Left ventricle myocardium superior (tissue), 1 donor: ENCODE measurements around the gene CDCA8. TPM values are rescaled to one million over a fixed set of nuclear protein-coding genes. Genes with fewer than 3 reads are reported as not detected.

Experiments
- ATAC-seq: fragments of 200-7000 bp; cut with Tn5 transposase; one replicate; pipeline ENCODE4 v1.9.1; 2020; ENCODE audit warnings: mild to moderate bottlenecking, moderate library complexity
- DNase-seq: peaks from one replicate; pipeline ENCODE4 v3.0.0-alpha.2; 2020
- intact Hi-C: fragments of 100-400 bp; cut with micrococcal nuclease; formaldehyde crosslinking; loops from one replicate; pipeline ENCODE4 v1.11.0; 2022
- long read RNA-seq: library from polyadenylated mRNA; unstranded; transcript quantifications from one replicate; pipeline ENCODE4 v2.0.0, GENCODE V29; 2021
- total RNA-seq: library from RNA; stranded (reverse); fragmentation: NEBNext Ultra II Directional; extraction: Animal tissue kit (Norgen Biotek cat#: 25700); gene quantifications from one replicate; pipeline ENCODE4 v1.2.1, GENCODE V29; 2021
- donor health status: DM: no; HTN: yes; CAD: no; lungs with severe emphysema.

The CDCA8 gene
- 0.32 TPM for total RNA-seq
- long read RNA-seq, partial matches to known transcripts: 0 of 1 reads
- long read RNA-seq, other reads (novel, unspliced or antisense): 0 of 1 reads

DNA sequence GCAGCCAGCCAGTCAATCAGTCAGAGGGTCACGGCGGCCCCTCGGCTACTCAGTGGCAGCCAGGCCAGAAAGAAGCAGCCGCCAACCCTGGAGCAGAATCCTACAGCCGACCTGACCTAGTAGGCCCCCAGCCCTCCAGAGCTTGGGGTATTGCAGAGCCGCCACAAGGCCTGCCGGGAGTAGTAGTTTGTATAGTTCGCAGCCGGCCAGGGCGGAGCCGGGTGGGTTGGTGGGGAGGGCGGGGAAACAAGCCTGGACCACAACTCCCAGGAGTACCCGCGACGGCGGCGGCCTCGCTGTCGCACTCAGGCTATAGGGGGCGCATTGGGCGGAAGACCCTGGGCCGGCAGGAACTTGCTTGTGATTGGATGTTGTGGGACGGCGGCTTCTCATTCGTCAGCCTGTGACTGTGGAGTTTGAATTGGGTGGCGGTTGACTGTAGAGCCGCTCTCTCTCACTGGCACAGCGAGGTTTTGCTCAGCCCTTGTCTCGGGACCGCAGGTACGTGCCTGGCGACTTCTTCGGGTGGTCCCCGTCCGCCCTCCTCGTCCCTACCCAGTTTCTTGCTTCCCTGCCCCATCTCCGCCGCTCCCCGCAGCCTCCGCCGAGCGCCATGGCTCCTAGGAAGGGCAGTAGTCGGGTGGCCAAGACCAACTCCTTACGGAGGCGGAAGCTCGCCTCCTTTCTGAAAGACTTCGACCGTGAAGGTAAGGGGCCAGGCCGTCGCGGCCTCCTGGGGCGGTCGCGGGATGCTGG is at the start of gene CDCA8:
CDCA8 (plus strand) TSS at position 439 of the 756 bp plus-strand sequence; CDS start at position 614, 175 bp downstream.
- ATAC-seq (peak; percentile 96), DNase-seq (peak; percentile 99)
- intact Hi-C loops: no loop called here

DNA sequence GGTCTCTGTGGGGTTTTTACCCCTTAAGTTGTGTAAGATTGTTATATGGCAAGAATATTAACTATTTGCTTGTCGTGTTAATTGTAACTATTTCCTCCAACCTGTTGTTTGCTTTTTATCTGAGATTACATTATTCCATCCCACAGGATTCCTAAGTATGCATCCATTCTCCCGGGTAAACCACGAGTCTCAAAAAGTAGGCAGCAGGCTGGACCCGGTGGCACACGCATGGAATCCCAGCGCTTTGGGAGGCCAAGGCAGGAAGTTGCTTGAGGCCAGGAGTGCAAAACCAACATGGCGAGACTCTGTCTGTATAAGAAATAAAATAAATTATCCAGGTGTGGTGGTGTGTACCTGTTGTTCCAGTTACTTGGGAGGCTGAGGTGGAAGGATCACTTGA is 45.0 kb upstream of the CDCA8 start:
- ATAC-seq: no peak
- intact Hi-C loops: no loop called here
- DNase-seq: no peak

DNA sequence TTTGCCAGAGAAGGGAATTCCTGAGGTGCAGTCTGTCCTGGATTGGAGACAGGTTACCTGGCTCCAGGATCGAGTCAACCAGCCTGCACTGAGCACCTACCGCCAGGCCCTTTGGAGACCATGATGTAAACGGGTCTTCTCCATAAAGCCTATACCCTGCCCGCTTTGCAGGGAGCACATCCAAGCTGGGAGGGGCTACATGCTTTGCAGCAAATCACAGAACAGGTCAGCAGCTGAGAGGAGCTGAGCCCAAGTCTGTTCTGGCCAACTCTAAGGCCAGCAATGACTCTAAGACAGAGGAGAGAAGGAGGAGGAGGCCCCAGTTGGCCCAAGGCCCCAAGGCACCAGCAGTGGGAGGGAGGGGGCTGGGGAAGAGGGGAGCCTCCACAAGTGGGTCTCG is 42.1 kb upstream of the CDCA8 start:
- intact Hi-C loops: no loop called here
- no peak for DNase-seq
- no peak for ATAC-seq

DNA sequence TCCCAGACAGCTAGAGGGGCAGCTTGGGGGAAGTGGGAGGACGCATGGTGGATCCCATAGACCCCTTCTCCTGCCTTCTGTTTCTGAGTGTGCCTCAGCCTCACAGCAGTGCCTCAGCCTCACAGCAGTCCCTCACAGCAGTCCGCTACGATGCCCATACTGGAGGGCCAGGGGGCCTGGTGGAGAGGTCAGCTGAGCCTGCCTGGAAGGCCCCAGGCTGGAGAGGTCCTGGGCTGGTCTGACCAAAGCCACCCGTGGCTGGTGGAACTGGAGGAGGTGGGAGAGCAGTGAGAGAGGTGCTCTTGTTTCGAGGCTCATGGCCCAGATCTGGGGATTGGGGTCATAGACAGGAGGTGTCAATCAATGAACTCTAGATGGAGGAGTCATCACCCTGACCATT is 41.6 kb upstream of the CDCA8 start:
- ATAC-seq: no peak

DNA sequence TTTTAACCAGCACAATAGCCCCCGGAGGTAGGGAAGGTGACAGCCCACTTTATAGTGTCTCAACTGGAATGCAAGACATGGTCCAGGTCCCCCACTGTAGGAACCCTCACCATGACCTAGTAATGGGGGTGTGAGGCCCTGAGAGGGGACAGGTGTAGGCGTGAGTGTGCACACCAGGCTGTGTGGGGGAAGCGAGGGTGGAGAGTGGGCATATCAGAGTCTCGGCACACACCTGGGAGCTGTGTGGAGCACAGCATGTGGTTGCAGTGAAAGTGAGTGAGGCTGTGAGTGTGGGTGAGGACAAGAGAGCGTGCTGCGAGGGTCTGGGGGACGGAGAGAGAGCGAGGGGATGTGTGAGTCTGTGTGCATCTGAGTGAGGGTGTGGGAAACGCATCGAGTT is 40.5 kb upstream of the CDCA8 start:
- no peak for DNase-seq
- no peak for ATAC-seq
- intact Hi-C loops: no loop called here

More for the DNA sequence above, 41.6 kb upstream of the CDCA8 start:
- no peak for DNase-seq
- intact Hi-C loops: no loop called here

DNA sequence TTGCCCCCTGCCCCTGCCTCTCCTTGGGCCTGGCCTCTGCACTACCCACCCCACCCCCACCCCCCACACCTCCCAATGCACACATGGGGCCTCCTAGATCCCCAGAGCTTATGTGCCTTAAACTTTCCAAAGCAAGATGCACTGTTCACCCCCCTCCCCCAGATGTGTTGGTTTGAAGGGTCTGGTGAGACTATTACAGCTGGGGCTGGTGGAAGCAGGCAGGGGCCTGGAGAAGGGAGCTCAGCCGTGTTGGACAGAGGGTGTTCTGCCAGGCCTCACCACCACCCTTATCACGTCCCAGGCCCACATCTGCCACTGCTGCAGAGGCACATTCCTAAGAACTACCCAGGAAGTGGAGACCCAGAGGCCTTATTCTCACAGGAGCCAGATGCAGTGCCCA is 39.3 kb upstream of the CDCA8 start:
- ATAC-seq (no peak), DNase-seq (no peak)

DNA sequence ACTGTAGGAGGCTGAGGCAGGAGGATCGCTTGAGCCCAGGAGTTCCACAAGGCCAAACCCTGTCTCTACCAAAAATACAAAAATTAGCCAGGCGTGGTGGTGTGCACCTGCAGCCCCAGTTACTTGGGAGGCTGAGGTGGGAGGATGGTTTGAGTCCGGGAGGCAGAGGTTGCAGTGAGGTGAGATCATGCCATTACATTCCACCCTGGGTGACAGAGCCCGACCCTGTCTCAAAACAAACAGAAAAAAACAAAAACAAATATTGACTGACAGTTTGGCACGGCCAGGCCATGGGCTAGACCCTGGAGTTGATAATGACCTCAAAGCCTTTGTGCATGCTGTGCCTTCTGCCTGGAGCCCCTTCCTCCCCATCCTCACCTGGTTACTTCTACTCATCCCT is 38.4 kb upstream of the CDCA8 start:
- DNase-seq (no peak), ATAC-seq (no peak)
- intact Hi-C loops: no loop called here

More for the DNA sequence above, 39.3 kb upstream of the CDCA8 start:
- intact Hi-C loops: no loop called here

DNA sequence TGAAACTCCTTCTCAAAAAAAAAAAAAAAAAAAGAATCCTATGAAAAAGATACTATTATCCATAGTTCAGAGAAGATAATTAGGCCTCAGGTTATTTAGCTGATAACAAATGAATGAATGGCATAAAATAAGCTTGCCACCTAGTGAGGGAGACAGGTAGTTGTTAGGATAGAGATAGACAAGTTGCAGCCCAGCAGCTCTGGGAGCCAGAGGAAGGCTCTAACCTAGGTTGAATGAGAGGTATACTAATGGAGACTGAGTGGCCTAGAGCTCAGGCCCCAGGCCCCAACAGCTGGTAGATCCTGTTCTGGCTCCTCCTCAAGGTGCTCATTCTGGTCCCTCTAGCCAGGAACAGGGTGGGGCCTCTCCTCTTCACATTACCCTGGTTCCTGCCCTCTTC is 37.0 kb upstream of the CDCA8 start:
- ATAC-seq: no peak
- DNase-seq: no peak
- intact Hi-C loops: no loop called here

DNA sequence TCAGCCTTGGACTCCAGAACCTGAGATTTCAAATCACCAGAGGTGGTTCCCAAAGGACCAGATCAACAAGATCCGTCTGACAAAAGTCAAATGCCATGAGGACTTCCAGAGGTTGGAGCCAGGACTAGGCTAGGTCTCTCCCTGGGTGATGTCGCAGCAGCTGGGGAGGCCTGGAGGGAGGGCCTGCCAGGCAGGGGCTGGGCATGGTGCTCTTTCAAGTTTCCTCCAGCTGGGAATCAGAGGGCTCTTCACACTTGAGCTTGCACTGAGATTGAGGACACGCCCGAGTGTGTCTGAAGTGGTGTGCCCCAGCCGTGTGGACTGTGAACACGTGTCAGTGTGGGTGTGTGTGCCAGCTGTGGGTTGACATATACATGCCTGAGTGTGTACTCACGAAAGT is 36.3 kb upstream of the CDCA8 start:
- ATAC-seq: no peak
- intact Hi-C loops: no loop called here
- no peak for DNase-seq

DNA sequence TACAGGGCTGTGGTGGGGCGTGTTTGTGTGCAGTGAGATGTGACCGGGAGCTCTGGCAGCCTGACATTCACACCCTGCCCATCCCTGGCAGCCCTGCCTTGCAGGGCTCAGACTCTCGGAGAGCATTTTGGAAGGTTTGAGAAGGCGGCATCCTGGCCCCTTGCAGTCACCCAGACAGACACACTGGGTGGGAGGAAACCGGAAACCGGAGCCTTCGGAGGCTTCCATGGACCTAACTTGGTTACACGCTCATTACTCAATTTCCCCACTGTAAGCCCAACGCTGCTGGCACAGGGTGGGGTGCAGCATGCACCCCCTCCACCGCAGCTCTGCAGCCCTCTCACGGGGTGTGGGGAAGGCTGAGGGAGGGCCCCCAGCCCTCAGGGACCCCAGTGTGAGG is 35.4 kb upstream of the CDCA8 start:
- ATAC-seq (no peak), DNase-seq (no peak)
- intact Hi-C loops: no loop called here

DNA sequence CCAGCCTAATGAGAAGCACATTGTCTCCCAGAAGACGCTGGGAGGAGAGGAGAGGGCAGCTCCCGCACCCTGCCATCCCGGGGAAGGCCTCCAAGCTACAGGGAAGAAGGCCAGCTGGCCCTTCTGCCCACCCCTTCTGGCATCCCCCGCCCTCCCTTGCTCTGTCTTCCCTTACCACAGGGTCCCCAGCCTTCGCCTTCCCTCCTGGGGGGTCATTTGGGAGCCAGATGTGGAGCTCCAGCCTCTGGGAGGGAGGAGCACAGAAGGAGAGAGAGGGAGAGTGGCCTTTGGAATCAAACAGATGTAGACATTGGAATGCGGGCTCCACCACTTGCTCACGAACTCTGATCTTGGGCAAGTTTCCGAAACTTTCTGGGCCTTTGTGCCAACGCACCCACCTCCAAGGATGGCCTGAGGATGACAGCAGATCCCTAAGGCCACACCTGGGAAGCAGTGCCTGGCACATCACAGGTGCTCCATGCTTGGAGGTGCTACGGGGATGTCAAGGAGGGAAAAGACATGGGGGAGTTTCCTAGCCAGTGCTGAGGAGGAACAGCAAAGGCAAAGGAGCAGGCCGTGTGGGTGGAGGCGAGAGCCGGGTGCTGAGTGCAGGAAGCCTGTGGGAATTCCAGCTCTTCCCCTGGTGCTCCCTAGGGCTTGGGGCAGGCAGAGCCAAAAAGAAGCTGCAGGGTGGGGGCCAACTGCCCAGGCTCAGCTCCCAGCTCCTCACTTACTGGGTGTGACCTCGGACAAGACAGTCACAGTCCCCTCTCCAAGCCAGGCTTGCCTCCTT is 34.5 kb upstream of the CDCA8 start:
- DNase-seq (no peak), ATAC-seq (no peak)
- intact Hi-C loops: no loop called here

DNA sequence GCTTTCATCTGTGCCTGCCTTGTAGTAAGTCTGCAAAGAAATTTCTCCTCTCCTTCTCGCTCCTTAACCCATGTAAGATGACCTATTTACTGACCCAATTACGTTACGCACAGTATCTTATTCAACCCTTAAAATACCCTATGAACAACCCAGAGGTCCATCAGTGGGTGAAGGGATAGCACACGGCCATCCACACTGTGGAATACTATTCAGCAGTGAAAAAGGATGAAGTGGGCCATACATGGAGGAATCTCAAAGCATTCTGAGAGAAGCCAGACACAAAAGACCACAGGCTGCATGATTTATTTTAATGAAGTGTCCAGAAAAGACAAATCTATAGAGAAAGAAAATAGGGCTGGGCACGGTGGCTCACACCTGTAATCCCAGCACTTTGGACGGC is 33.8 kb upstream of the CDCA8 start:
- intact Hi-C loops: no loop called here
- DNase-seq (no peak), ATAC-seq (no peak)

DNA sequence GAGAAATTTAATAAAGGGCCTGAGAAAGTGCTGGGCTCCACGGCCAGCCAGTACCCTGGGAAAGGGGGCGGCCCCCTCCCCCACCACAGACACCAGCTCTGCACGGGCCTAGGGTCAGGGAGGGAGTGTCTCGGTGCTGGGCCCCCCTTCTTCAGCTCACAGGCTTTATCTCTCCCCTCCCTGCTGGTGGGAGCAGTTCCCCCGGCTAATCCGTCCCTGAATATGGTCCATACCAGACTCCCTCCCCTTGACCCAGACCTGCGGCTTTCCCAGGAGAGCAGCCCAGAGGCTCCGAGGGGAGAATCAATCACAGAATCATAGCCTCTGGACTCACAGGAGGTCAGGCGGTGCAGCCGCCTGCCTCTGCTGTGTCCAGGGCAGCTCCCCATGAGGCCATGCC is 31.7 kb upstream of the CDCA8 start:
- DNase-seq: no peak
- no peak for ATAC-seq
- intact Hi-C loops: no loop called here

DNA sequence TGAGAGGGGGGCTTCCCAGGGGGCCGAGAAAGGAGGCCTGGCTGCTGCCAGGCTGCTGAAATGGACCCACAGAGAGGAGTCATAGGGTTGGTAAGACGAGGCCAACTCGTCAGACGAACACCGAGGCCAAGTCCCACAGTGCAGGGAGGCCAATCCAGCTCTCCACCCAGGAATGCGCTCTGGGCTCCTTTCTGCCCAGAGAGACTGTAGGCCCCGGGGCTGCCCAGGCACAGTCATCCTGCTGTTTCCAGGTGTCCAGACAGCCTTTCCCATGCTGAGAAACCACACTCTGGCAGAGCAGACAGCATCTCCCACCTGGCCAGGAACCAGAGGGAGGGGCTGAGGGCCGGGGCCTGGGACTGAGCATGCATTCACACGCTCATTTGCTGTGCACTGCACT is 30.9 kb upstream of the CDCA8 start:
- ATAC-seq: no peak
- intact Hi-C loops: no loop called here
- DNase-seq: no peak

DNA sequence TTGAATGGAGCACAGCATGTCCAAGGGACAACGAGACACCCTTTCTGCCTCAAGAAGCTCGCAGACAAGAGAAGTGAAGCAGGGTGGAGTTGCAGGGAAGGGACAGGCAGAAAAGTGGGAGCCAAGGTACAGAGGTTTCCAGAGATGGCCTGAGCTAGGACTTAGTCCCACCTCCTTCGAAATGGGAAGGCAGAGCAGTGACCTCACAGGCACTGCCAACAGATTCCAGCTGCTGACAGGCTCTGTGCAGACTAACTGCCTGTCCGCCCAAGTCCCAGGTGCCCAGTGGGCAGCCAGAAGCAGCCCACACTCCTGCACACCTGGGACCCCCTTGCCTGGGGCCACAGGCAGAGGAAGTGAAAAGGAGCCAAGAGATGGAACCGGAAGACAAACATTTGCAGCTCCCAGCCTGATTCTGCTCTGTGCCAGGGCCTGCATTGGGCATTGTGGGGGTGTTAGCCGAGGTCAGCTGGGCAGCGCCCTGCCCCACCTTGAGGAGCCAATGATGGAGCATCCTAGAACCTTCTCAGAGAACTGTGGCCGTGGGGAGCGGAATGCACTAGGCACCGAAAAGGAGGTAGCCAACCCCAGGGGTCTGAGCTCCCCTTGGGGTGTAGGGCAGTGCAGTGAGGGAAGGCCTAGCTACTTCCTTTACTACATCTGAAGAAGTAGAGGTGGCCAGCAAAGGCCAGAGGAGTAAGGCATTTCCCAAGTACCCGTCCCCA is 30.1 kb upstream of the CDCA8 start:
- DNase-seq: no peak
- intact Hi-C loops: no loop called here
- no peak for ATAC-seq

DNA sequence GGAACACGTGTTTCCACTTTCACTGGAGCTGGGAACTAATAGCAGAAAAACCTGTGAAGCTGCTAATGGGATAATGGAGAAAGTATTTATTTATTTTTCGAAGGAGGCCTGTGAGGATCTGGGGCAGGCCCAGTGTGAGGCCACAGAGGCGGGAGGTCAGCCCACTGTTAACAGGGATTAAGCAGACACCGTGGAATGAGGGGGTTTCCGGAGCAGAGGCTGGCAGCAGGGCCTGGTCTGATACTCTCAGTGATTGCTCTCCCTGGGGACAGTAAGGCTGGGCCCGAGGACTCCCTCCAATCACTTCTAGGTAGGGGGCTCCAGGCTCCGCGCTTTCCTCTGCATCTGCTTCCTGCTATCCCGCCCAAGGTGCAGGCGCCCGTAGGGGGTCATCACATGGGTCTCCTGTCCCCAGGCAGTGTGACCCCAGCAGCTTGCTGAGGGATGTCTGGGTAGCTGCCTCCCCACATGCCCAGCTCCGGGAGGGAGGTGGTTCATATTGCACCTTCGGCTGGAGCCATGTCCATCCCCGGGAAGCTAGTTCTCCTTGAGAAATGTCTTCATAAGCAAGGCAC is 28.8 kb upstream of the CDCA8 start:
- no peak for DNase-seq
- ATAC-seq: no peak
- intact Hi-C loops: no loop called here

DNA sequence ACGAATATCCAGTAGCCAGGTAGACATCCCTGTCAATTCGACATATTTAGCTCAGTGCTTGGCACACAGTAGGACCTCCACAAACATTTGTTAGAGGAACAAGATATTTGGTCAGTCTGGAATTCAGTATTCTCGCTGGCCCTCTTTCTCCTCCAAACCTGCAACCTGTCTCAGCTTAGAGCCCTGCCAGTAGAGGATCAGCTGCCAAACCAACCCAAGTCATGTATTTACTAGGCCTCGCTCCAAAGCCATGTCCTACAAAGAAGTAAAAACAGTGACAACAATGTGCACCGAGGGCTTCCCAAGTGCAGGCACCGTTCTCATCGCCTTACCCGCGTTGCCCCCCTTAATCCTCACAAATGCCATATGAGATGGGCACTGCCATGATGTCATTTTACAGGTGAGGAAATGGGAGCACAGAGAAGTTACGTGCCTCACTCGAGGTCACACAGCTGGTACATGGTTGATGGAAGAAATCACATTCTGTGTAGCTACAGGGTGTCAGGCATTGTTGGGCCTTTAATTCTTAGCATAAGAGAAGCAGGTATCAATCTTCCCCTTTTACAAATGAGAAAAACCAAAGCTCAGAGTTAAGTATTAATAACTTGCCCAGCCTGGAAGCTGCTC is 26.0 kb upstream of the CDCA8 start:
- no peak for ATAC-seq
- intact Hi-C loops: no loop called here
- no peak for DNase-seq

DNA sequence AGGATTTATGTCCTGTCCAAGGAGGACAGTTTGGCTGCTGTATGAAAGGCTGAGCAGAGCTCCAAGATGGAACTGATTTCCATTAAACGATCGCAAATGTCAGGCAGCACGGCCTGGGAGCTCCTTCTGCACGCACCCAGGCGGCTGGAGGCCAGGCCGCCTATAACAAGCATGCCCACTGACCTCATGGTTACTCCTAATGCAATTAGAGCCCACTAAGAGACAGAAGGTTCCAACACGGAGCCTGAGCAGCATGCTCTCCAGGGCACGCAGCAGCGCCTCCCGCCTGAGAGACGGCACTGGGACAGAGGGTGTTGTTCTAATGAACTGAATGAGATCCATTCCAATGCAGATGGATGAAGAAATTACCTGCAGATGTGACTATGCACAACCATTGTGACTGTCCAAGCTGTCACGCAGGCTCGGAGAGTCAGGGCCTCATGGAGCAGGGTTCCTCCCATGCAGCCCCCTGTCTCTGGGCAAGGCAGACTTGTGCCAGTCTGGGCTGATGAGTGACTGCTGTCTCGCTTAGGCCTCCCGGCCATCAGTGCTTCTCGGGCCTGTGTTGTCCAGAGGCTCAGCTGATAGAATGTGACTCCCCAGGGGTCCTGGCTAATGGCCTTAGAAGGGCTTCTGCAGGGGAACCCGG is 25.2 kb upstream of the CDCA8 start:
- DNase-seq (no peak), ATAC-seq (no peak)
- intact Hi-C loops: no loop called here

DNA sequence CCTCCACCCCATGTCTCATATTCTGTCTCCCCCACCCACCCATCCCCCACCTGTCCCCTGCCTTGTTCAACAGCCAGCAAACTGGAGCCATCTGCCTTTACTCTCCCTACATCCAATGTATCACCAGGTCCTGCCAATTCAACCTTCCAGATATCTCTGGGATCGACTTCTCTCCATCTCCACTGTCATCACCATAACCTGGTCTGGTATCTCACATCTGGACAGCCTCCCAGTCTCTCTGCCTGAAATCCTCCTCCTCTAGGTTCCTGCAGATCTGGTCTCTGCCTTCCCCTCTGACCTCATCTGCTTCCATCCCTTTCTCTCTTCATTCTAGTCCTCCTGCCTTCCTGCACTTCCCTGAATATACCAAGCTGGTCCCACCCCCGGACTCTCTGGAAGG is 22.2 kb upstream of the CDCA8 start:
- ATAC-seq (no peak), DNase-seq (no peak)
- intact Hi-C loops: no loop called here
